Endothelial cell of umbilical vein (primary cell): ENCODE results near the gene CYGB. TPM values are rescaled to one million over a fixed set of nuclear protein-coding genes. Genes with fewer than 3 reads are reported as not detected.

Experiments
- BruUV-seq: library from RNA; stranded (reverse); fragments of 400-500 nt; replicated peaks from 2 replicates; lab custom pipeline; 2021; lab: Mats Ljungman, UMichigan
- CTCF ChIA-PET: fragments of 300-600, 350-600 bp; sonication (Branson Sonifier 250); formaldehyde crosslinking; loops from one replicate; lab custom pipeline; 2021; ENCODE audit warnings: antibody characterized with exemption, inconsistent platforms; lab: Charles Lee
- POLR2A ChIA-PET: fragments of 300-600, 350-600 bp; sonication (Branson Sonifier 250); formaldehyde crosslinking; loops from one replicate; lab custom pipeline; 2021; ENCODE audit warnings: antibody characterized with exemption, inconsistent platforms; lab: Charles Lee
- DNase-seq: peaks from one replicate; pipeline ENCODE4 v3.0.0-alpha.2; 2011; ENCODE audit warnings: low read depth, low spot score
- FAIRE-seq: peaks from 2 replicates; lab custom pipeline; 2011; peaks lifted over from hg19 to GRCh38; lab: Jason Lieb, UNC
- H2AFZ ChIP-seq: 2 replicates; pipeline ENCODE4 v1.6.0; 2012; ENCODE audit warnings: low read depth, low read length, control low read depth, inconsistent platforms
- H3K27ac ChIP-seq: 2 replicates; pipeline ENCODE4 v1.5.1; 2011; ENCODE audit warnings: low read depth, mild to moderate bottlenecking, control low read depth, low read length, moderate library complexity; ENCODE audit not compliant: insufficient read depth
- H3K27me3 ChIP-seq, 2 experiments: 2 replicates each; pipeline versions ENCODE4 v1.6.0 to v1.6.1; 2011; ENCODE audit warnings: low read length in 2 of 2, mixed read lengths in 1 of 2; ENCODE audit not compliant: control insufficient read depth in 2 of 2, insufficient read depth in 2 of 2
- H3K36me3 ChIP-seq, 2 experiments: 2 replicates in 1 of 2; 3 replicates in 1 of 2; pipeline ENCODE4 v1.5.1; 2011; ENCODE audit warnings: low read length in 2 of 2, mild to moderate bottlenecking in 1 of 2, moderate library complexity in 1 of 2; ENCODE audit not compliant: control insufficient read depth in 2 of 2, insufficient read depth in 2 of 2; ENCODE audit errors: extremely low read depth in 1 of 2
- H3K4me1 ChIP-seq: 3 replicates; pipeline ENCODE4 v1.5.1; 2011; ENCODE audit warnings: mild to moderate bottlenecking, low read length; ENCODE audit not compliant: control insufficient read depth, insufficient read depth; ENCODE audit errors: extremely low read depth
- H3K4me2 ChIP-seq: 2 replicates; pipeline ENCODE4 v1.6.1; 2011; ENCODE audit warnings: low read length, control low read depth, mixed read lengths; ENCODE audit not compliant: insufficient read depth
- H3K4me3 ChIP-seq, 3 experiments: fragments of 200-600 bp in 1 of 3; sonication (generic), shearing (Covaris generic) in 1 of 3; replicated peaks in 1 of 3; 2 replicates each; pipeline ENCODE4 v1.5.1; 2011 to 2016; ENCODE audit warnings: control low read depth in 3 of 3, low read length in 3 of 3, mild to moderate bottlenecking in 2 of 3, inconsistent platforms in 1 of 3, low read depth in 1 of 3, moderate library complexity in 1 of 3; ENCODE audit not compliant: insufficient read depth in 1 of 3
- H3K79me2 ChIP-seq: 2 replicates; pipeline ENCODE4 v1.6.0; 2012; ENCODE audit warnings: low read length, inconsistent platforms; ENCODE audit not compliant: control insufficient read depth, insufficient read depth
- H3K9ac ChIP-seq: replicated peaks from 2 replicates; pipeline ENCODE3; 2011; ENCODE audit warnings: low read length, control low read depth; ENCODE audit not compliant: insufficient read depth; ENCODE audit errors: extremely low read depth
- H3K9me1 ChIP-seq: replicated peaks from 3 replicates; pipeline ENCODE4 v1.6.0; 2011; ENCODE audit warnings: mild to moderate bottlenecking, low read length; ENCODE audit not compliant: control insufficient read depth, insufficient read depth; ENCODE audit errors: extremely low read depth
- H3K9me3 ChIP-seq: replicated peaks from 2 replicates; pipeline ENCODE4 v1.5.1; 2012; ENCODE audit warnings: low read length, inconsistent platforms; ENCODE audit not compliant: control insufficient read depth, insufficient read depth
- H4K20me1 ChIP-seq: replicated peaks from 2 replicates; pipeline ENCODE3; 2011; ENCODE audit warnings: mild to moderate bottlenecking, low read length; ENCODE audit not compliant: control insufficient read depth, insufficient read depth; ENCODE audit errors: extremely low read depth
- EZH2 ChIP-seq: IDR thresholded peaks from 2 replicates; pipeline ENCODE4 v1.6.1; 2012; ENCODE audit warnings: borderline replicate concordance, low read depth, mild to moderate bottlenecking, moderate library complexity, low read length, inconsistent platforms; ENCODE audit not compliant: severe bottlenecking
- FOS ChIP-seq: IDR thresholded peaks from 2 replicates; pipeline ENCODE4 v1.6.1; 2011; ENCODE audit warnings: mild to moderate bottlenecking, low read length, moderate library complexity, borderline replicate concordance; ENCODE audit not compliant: insufficient read depth
- GATA2 ChIP-seq: IDR thresholded peaks from 2 replicates; pipeline ENCODE4 v1.7.0; 2011; ENCODE audit warnings: low read depth, mild to moderate bottlenecking, moderate library complexity, mixed read lengths, low read length; ENCODE audit not compliant: insufficient read length, insufficient read depth
- JUN ChIP-seq: IDR thresholded peaks from 2 replicates; pipeline ENCODE4 v1.6.1; 2011; ENCODE audit warnings: borderline replicate concordance, low read depth; ENCODE audit not compliant: insufficient read length, insufficient read depth
- MYC ChIP-seq: IDR thresholded peaks from one replicate; pipeline ENCODE4 v1.6.1; 2011; ENCODE audit warnings: mild to moderate bottlenecking, low read depth, low read length
- POLR2A ChIP-seq: IDR thresholded peaks from 2 replicates; pipeline ENCODE4 v1.6.1; 2012; ENCODE audit warnings: low read depth, mild to moderate bottlenecking, control low read depth, low read length
- POLR2AphosphoS5 ChIP-seq: IDR thresholded peaks from 2 replicates; pipeline ENCODE4 v1.6.1; 2012; ENCODE audit warnings: low read depth, mild to moderate bottlenecking, control low read depth, low read length, moderate library complexity; ENCODE audit not compliant: insufficient read depth
- dilution Hi-C: fragments of 300-500 bp; cut with MboI; formaldehyde crosslinking; loops from one replicate; pipeline ENCODE4 v1.15.0; 2019; ENCODE audit warnings: low sequenced_read_pairs; ENCODE audit not compliant: extremely low pct_ligation_motif_present
- intact Hi-C: fragments of 100-400 bp; cut with micrococcal nuclease; formaldehyde crosslinking; loops from one replicate; pipeline ENCODE4 v1.10.0; 2022
- polyA plus RNA-seq, 4 experiments: library from polyadenylated mRNA; depleted of rRNA in 3 of 4; stranded (reverse) in 3 of 4; unstranded in 1 of 4; fragments of >200 nt; gene quantifications; 2 replicates each; pipeline versions ENCODE4 v1.2.1 to v1.2.3, GENCODE V29; 2011 to 2012; ENCODE audit warnings: missing spikeins in 1 of 4
- total RNA-seq: library from RNA; stranded (reverse); gene quantifications from 2 replicates; pipeline ENCODE4 v1.2.3, GENCODE V29; 2021
- TF ChIP-seq, protein P1 (sequence below): IDR thresholded peaks from 2 replicates; pipeline ENCODE4 v1.6.1; 2011; ENCODE audit not compliant: insufficient read depth, insufficient read length
- TF ChIP-seq, protein P2 (sequence below), 2 donors: IDR thresholded peaks; 1 replicate in 1 of 2; 2 replicates in 1 of 2; pipeline ENCODE4 v1.5.1; 2011; ENCODE audit warnings: low read length in 2 of 2, mild to moderate bottlenecking in 2 of 2, moderate library complexity in 2 of 2, control low read depth in 1 of 2, inconsistent platforms in 1 of 2, low read depth in 1 of 2; ENCODE audit not compliant: insufficient read depth in 1 of 2; ENCODE audit errors: extremely low read depth in 1 of 2

The CYGB gene
- total and polyA plus RNA-seq, 2 donors (not counting 3 experiments of a cell fraction or from before 2014, with no cell fraction given) = 0.22 to 0.91 TPM

DNA sequence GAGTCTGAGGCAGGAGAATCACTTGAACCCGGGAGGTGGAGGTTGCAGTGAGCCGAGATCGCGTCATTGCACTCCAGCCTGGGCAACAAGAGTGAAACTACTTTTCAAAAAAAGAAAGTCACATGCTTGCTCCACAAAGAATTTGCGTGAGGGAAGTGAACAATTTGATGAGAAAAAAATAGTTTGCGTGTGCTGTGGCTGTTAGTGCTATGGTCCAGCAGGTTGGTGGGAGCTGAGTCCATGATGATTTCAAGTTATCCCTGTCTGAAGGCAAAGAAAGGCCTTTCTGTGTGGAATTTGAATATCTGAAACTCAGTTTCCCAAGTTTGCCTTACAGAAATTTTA is 23.3 kb upstream of the CYGB start:
- no TSS peak for BruUV-seq
- no peak overlapping the region for H2AFZ ChIP-seq
- no peaks in the 10 kb centered on the region for H4K20me1 ChIP-seq
- peak overlapping the region; percentile 82 for H3K27ac ChIP-seq
- H3K4me1 ChIP-seq = peaks cover 47% of the 10 kb centered on the region
- H3K79me2 ChIP-seq = peaks cover 45% of the 10 kb centered on the region
- no peaks in the 10 kb centered on the region for H3K9me3 ChIP-seq
- H3K9ac ChIP-seq = peak overlapping the region; percentile 68
- POLR2A ChIA-PET = interaction anchor here (0.7 kb wide), 1 partner anchor 1473 kb away, joined by 4 read pairs; no protein-coding TSS in a partner anchor
- H3K27me3 ChIP-seq = no peaks in the 10 kb centered on the region
- no peaks in the 10 kb centered on the region for H3K9me1 ChIP-seq
- no peak for TF ChIP-seq JUN
- TF ChIP-seq, protein P1, sequence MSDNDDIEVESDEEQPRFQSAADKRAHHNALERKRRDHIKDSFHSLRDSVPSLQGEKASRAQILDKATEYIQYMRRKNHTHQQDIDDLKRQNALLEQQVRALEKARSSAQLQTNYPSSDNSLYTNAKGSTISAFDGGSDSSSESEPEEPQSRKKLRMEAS = no peak
- TF ChIP-seq POLR2A = no peak
- no peak for TF ChIP-seq POLR2AphosphoS5
- no peak for TF ChIP-seq EZH2
- TF ChIP-seq, protein P2, sequence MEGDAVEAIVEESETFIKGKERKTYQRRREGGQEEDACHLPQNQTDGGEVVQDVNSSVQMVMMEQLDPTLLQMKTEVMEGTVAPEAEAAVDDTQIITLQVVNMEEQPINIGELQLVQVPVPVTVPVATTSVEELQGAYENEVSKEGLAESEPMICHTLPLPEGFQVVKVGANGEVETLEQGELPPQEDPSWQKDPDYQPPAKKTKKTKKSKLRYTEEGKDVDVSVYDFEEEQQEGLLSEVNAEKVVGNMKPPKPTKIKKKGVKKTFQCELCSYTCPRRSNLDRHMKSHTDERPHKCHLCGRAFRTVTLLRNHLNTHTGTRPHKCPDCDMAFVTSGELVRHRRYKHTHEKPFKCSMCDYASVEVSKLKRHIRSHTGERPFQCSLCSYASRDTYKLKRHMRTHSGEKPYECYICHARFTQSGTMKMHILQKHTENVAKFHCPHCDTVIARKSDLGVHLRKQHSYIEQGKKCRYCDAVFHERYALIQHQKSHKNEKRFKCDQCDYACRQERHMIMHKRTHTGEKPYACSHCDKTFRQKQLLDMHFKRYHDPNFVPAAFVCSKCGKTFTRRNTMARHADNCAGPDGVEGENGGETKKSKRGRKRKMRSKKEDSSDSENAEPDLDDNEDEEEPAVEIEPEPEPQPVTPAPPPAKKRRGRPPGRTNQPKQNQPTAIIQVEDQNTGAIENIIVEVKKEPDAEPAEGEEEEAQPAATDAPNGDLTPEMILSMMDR (IDR thresholded peaks at IDR 0.05; ENCODE audit: extremely low read depth in 1 of 2, insufficient read depth in 1 of 2, low read depth in 1 of 2, low read length in 2 of 2) = no peak
- no peak for TF ChIP-seq MYC
- no peak for TF ChIP-seq GATA2
- TF ChIP-seq FOS = no peak
- dilution Hi-C loops (no loop called here), intact Hi-C loops (no loop called here)
- H3K4me2 ChIP-seq = peak overlapping the region; percentile 97
- peaks cover 3 to 5% of the 10 kb centered on the region in 2 experiments for H3K36me3 ChIP-seq
- FAIRE-seq = no peak
- CTCF ChIA-PET = interaction anchor here (1.3 to 8.8 kb wide), 5 partner anchors 14 to 121 kb away, joined by 4 to 121 read pairs (median 9); partner anchors contain the start of gene ST6GALNAC2
- peak overlapping the region in 1 of 3 experiments; percentile 32 for H3K4me3 ChIP-seq
- no peak for DNase-seq
